HG02571 (cell line): ENCODE results near the gene AOAH.

Source experiments
- ATAC-seq: cut with Tn5 transposase; IDR thresholded peaks from one replicate; pipeline ENCODE4 v1.9.1; 2021; ENCODE audit warnings: mild to moderate bottlenecking, moderate library complexity; ENCODE audit not compliant: unreplicated experiment

The AOAH gene

GRCh38 chr7:36723951-36724664 lies at the start of gene AOAH:
TSS of gene AOAH (minus strand) at chr7:36724494. CDS start at chr7:36724148, 346 bp downstream.
- ATAC-seq: peak; percentile 86

- ATAC-seq: no peak
These were observed 42.2 kb upstream of the AOAH start for GRCh38 chr7:36766451-36766850.

GRCh38 chr7:36765605-36766004 lies 41.3 kb upstream of the AOAH start:
- ATAC-seq: no peak

- ATAC-seq: no peak
These were observed 40.6 kb upstream of the AOAH start for GRCh38 chr7:36764929-36765328.

GRCh38 chr7:36763132-36763816 lies 39.0 kb upstream of the AOAH start:
- ATAC-seq: no peak

GRCh38 chr7:36762394-36762793 lies 38.1 kb upstream of the AOAH start:
- no peak for ATAC-seq

GRCh38 chr7:36761835-36762234 lies 37.5 kb upstream of the AOAH start:
- ATAC-seq: no peak

GRCh38 chr7:36760856-36761762 lies 36.8 kb upstream of the AOAH start:
- ATAC-seq: no peak

- ATAC-seq: no peak
These were observed 34.6 kb upstream of the AOAH start for GRCh38 chr7:36758879-36759278.

- no peak for ATAC-seq
These were observed 31.2 kb upstream of the AOAH start for GRCh38 chr7:36755484-36755883.

- ATAC-seq: no peak
These were observed 27.9 kb upstream of the AOAH start for GRCh38 chr7:36752026-36752711.

GRCh38 chr7:36750451-36750850 lies 26.2 kb upstream of the AOAH start:
- ATAC-seq: no peak

GRCh38 chr7:36749282-36749960 lies 25.1 kb upstream of the AOAH start:
- no peak for ATAC-seq

GRCh38 chr7:36748017-36748487 lies 23.8 kb upstream of the AOAH start:
- no peak for ATAC-seq

GRCh38 chr7:36747280-36748016 lies 23.2 kb upstream of the AOAH start:
- ATAC-seq: no peak

- ATAC-seq: no peak
These were observed 22.1 kb upstream of the AOAH start for GRCh38 chr7:36746347-36746746.

GRCh38 chr7:36742911-36743775 lies 18.8 kb upstream of the AOAH start:
- no peak for ATAC-seq

- no peak for ATAC-seq
These were observed 17.6 kb upstream of the AOAH start for GRCh38 chr7:36741866-36742265.

GRCh38 chr7:36739351-36739750 lies 15.1 kb upstream of the AOAH start:
- ATAC-seq: no peak
